Adrenal gland (tissue), 12 donors: ENCODE results near the gene SLC9A9. TPM values are rescaled to one million over a fixed set of nuclear protein-coding genes. Genes with fewer than 3 reads are reported as not detected.

ENCODE experiments used
- DNase-seq, 7 donors: peaks; one replicate each; pipeline ENCODE4 v3.0.0-alpha.2; 2019 to 2020
- H3K27ac ChIP-seq, 5 donors: fragments of 200-600 bp; sonication (generic) in 4 of 5; 1 replicate in 3 of 5; 2 replicates in 2 of 5; pipeline versions ENCODE4 v1.5.1 to v1.8.0; 2016 to 2020; ENCODE audit warnings: mild to moderate bottlenecking in 1 of 5
- H3K27me3 ChIP-seq: fragments of 200-600 bp; 2 replicates; pipeline ENCODE4 v1.8.0; 2021
- H3K36me3 ChIP-seq, 2 donors: fragments of 200-600 bp; replicated peaks in 1 of 2; 1 replicate in 1 of 2; 2 replicates in 1 of 2; pipeline versions ENCODE4 v1.5.1 to v1.8.0; 2018 to 2022
- H3K4me1 ChIP-seq, 2 donors: fragments of 200-600 bp; replicated peaks in 1 of 2; 1 replicate in 1 of 2; 2 replicates in 1 of 2; pipeline versions ENCODE4 v1.5.1 to v1.8.0; 2018 to 2021
- H3K4me3 ChIP-seq, 4 donors: fragments of 200-600 bp; sonication (generic) in 3 of 4; one replicate each; pipeline ENCODE4 v1.5.1; 2016 to 2018
- H3K9me3 ChIP-seq, 3 donors: fragments of 200-600 bp; sonication (generic) in 1 of 3; replicated peaks in 1 of 3; 1 replicate in 2 of 3; 2 replicates in 1 of 3; pipeline versions ENCODE4 v1.5.1 to v1.8.0; 2016 to 2021
- CTCF ChIP-seq, 6 experiments: fragments of 450-650 bp in 4 of 6; fragments of 200-600 bp in 2 of 6; sonication (generic) in 1 of 6; IDR thresholded peaks; 1 replicate in 5 of 6; 2 replicates in 1 of 6; pipeline versions ENCODE4 v1.5.1 to v1.8.0; 2016 to 2021; ENCODE audit warnings: antibody characterized with exemption in 6 of 6, mild to moderate bottlenecking in 2 of 6, moderate library complexity in 1 of 6
- POLR2A ChIP-seq, 2 donors: fragments of 450-650 bp; IDR thresholded peaks; one replicate each; pipeline ENCODE4 v1.6.1; 2017; ENCODE audit warnings: antibody characterized with exemption in 2 of 2, mild to moderate bottlenecking in 2 of 2, moderate library complexity in 1 of 2
- WGBS, 4 donors: extraction: QIAGEN DNeasy Blood & Tissue Kit in 2 of 4; methylation state at CpG; one replicate each; pipeline versions ENCODE4 v1.1.5 to v1.1.7; 2013 to 2017; 5-methylcytosine and 5-hydroxymethylcytosine counted together
- intact Hi-C, 2 donors: fragments of 100-400 bp; cut with DNase I; formaldehyde crosslinking; loops; one replicate each; pipeline versions ENCODE4 v1.14.1 to v1.15.0; 2022 to 2023
- polyA plus RNA-seq, 3 donors: library from polyadenylated mRNA; stranded (reverse); fragments of 200-250 nt in 2 of 3; fragments of 350-450 nt in 1 of 3; fragmentation: Illumina TruSeq in 1 of 3; extraction: RNeasy Lipid Tissue Mini Kit (QIAGEN cat#74804) in 1 of 3; gene quantifications; one replicate each; pipeline ENCODE4 v1.2.3, GENCODE V29; 2013 to 2014
- total RNA-seq, 9 donors: library from RNA; depleted of rRNA in 4 of 9; stranded (reverse); fragments of >200 nt in 4 of 9; fragments of 120-200 nt in 1 of 9; fragmentation: NEBNext Ultra II Directional in 1 of 9; extraction: Animal tissue kit (Norgen Biotek cat#: 25700) in 1 of 9; gene quantifications; one replicate each; pipeline versions ENCODE4 v1.1.0 to v1.2.4, GENCODE V29; 2013 to 2023
- donor health status: healthy with polysubstance abuse.
- donor health status: Bipolar disorder and iron deficiency.
- donor health status: DM: yes; HTN: yes; CAD: no.
- donor health status: DM: no; HTN: no; CAD: no.
- donor health status: DM: no; HTN: no; CAD: no.
- donor health status: DM: yes; HTN: yes; CAD: no.

Gene SLC9A9
- total and polyA plus RNA-seq, 12 donors = 4.2 to 23.7 (median 13.5) TPM

DNA sequence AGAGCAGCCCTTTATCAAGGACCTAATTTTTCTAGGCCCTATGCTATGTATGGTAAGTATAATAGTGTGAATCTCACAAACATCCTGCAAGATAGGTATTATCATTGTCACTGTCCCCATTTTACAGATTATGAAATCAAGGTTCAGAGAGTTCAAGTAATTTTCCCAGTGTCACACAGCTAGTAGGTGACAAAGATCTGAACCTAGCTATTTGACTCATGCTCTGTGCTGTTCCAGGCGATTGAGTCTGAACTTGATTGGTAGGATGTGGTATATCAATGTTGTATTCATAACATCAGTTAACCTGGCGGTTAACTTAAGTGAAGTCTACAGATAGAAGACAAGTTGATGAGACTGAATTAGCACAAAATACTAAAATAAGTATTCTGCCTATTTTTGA lies 498.8 kb downstream of the SLC9A9 start:
- 89 to 94% (median 93%) methylated on average over 2 of the region's 2 CpGs for WGBS, 4 donors
- TF ChIP-seq POLR2A (IDR thresholded peaks at IDR 0.05) (no peak), CTCF (IDR thresholded peaks at IDR 0.05) (no peak)
- intact Hi-C loops = no loop called here

GRCh38 chr3:143348486-143349327 lies 499.6 kb downstream of the SLC9A9 start:
- peaks cover 0 to 5% of the 10 kb centered on the region in 2 donors for H3K4me1 ChIP-seq
- H3K36me3 ChIP-seq = no peaks in the 10 kb centered on the region
- no peaks in the 10 kb centered on the region for H3K27me3 ChIP-seq
- WGBS, 4 donors = 78 to 91% (median 82%) methylated on average over 5 of the region's 5 CpGs
- no peak for DNase-seq
- no peak overlapping the region for H3K4me3 ChIP-seq
- intact Hi-C loops = no loop called here
- no peaks in the 10 kb centered on the region for H3K9me3 ChIP-seq
- TF ChIP-seq CTCF (IDR thresholded peaks at IDR 0.05) = no peak
- TF ChIP-seq POLR2A (IDR thresholded peaks at IDR 0.05) = no peak
- H3K27ac ChIP-seq = no peak overlapping the region

More for the DNA sequence above, 498.8 kb downstream of the SLC9A9 start:
- Histone ChIP-seq H3K36me3 (no peaks in the 10 kb centered on the region), H3K9me3 (no peaks in the 10 kb centered on the region), H3K4me1 (peaks cover 0 to 5% of the 10 kb centered on the region in 2 donors), H3K27me3 (no peaks in the 10 kb centered on the region), H3K4me3 (no peak overlapping the region), H3K27ac (no peak overlapping the region)
- no peak for DNase-seq

GRCh38 chr3:143344516-143345165 lies 503.6 kb downstream of the SLC9A9 start:
- Histone ChIP-seq H3K36me3 (no peaks in the 10 kb centered on the region), H3K4me1 (no peaks in the 10 kb centered on the region), H3K4me3 (no peak overlapping the region), H3K27ac (no peak overlapping the region), H3K9me3 (no peaks in the 10 kb centered on the region), H3K27me3 (no peaks in the 10 kb centered on the region)
- intact Hi-C loops = no loop called here
- WGBS, 4 donors = 74 to 82% (median 80%) methylated on average over 1 of the region's 1 CpG
- TF ChIP-seq POLR2A (IDR thresholded peaks at IDR 0.05) (no peak), CTCF (IDR thresholded peaks at IDR 0.05) (no peak)
- no peak for DNase-seq

- WGBS, 4 donors = 86 to 93% (median 89%) methylated on average over 1 of the region's 1 CpG
- no peaks in the 10 kb centered on the region for H3K36me3 ChIP-seq
- H3K9me3 ChIP-seq = no peaks in the 10 kb centered on the region
- no peak for TF ChIP-seq CTCF (IDR thresholded peaks at IDR 0.05)
- no peak for TF ChIP-seq POLR2A (IDR thresholded peaks at IDR 0.05)
- H3K4me3 ChIP-seq = no peak overlapping the region
- no peaks in the 10 kb centered on the region for H3K27me3 ChIP-seq
- H3K27ac ChIP-seq = no peak overlapping the region
- no peaks in the 10 kb centered on the region for H3K4me1 ChIP-seq
- intact Hi-C loops = no loop called here
- DNase-seq = no peak
Observed at GRCh38 chr3:143343944-143344343, 504.3 kb downstream of the SLC9A9 start.
